ENCODE measurements around the gene FRMPD2. TPM values are rescaled to one million over a fixed set of nuclear protein-coding genes. Genes with fewer than 3 reads are reported as not detected.

FRMPD2 gene
- total RNA-seq, 1 experiment from 2014 or later = 0.30 TPM

DNA sequence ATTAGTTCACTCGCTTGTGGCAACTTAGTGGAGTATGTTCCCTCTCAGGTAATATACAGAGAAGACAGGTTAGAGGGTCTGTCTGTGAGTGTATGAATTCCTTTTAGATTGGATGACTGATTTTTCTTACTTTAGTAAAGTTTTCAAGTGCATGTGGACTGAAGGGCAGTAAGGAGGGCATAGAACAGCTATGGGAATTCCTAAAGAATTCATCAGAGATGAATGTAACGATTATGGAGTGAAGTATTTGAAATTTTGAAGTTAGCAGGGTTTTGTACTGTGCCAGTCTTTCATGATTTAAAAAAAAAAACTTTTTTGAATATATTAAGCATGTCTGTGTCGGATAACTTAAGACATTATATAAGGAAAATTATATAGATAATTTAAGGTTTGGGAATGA lies 47.5 kb upstream of the FRMPD2 start:
- Histone ChIP-seq H3K36me3 (ENCODE audit: control insufficient read depth in 1 of 2, insufficient read depth in 2 of 2, low read length in 2 of 2) (no peaks in the 10 kb centered on the region), H3K9ac (ENCODE audit: low read length) (no peak overlapping the region), H3K4me2 (ENCODE audit: low read length) (no peak overlapping the region), H4K20me1 (ENCODE audit: insufficient read depth) (peaks cover 7% of the 10 kb centered on the region; the same call in 1 of the 2 replicates), H3K9me2 (ENCODE audit: insufficient read depth) (no peaks in the 10 kb centered on the region), H3K79me2 (ENCODE audit: insufficient read depth, low read length) (peaks cover 91% of the 10 kb centered on the region), H3K9me3 (ENCODE audit: control insufficient read depth in 1 of 2, insufficient read depth in 1 of 2, low read depth in 1 of 2, low read length in 2 of 2) (no peaks in the 10 kb centered on the region), H2AFZ (ENCODE audit: low read depth, low read length, poor library complexity, severe bottlenecking) (no peak overlapping the region), H3K27me3 (ENCODE audit: insufficient read depth, low read length) (no peaks in the 10 kb centered on the region), H3K27ac (ENCODE audit: low read depth, low read length) (no peak overlapping the region), H3K4me1 (ENCODE audit: control insufficient read depth in 1 of 2, insufficient read depth in 2 of 2, low read length in 2 of 2) (peaks cover 4 to 6% of the 10 kb centered on the region in 2 experiments; a peak in 1 of 4 replicates), H3K4me3 (replicated peaks in 1 of 2; ENCODE audit: low read depth in 1 of 2, low read length in 2 of 2) (no peak overlapping the region)
- ATAC-seq (no peak), DNase-seq (ENCODE audit: low read depth, low spot score) (no peak)
- ChIA-PET POLR2A (no interaction called here), RAD21 (ENCODE audit: low non-redundant PET in 1 of 2, low total read pairs in 2 of 2, uncharacterized antibody in 2 of 2, unreplicated experiment in 2 of 2) (no interaction called here), CTCF (no interaction called here)
- no TSS peak for BruUV-seq (replicated peaks)
- TF ChIP-seq EGR1 (IDR thresholded peaks at IDR 0.05; ENCODE audit: low read depth) (no peak), RAD21 (IDR thresholded peaks at IDR 0.05; ENCODE audit: low read depth) (no peak), EZH2phosphoT487 (IDR thresholded peaks at IDR 0.05; ENCODE audit: borderline replicate concordance) (no peak), SIN3A (IDR thresholded peaks at IDR 0.05; ENCODE audit: low read depth) (no peak), YY1 (IDR thresholded peaks at IDR 0.05; ENCODE audit: extremely low read depth, insufficient replicate concordance, low read depth, low read length) (no peak), TCF7L2 (IDR thresholded peaks at IDR 0.05; ENCODE audit: borderline replicate concordance, extremely low read depth, insufficient read depth, insufficient read length) (no peak), ZNF274 (IDR thresholded peaks at IDR 0.05; ENCODE audit: low read depth, low read length) (no peak), CBX3 (IDR thresholded peaks at IDR 0.05; ENCODE audit: low read depth) (no peak), JUND (IDR thresholded peaks at IDR 0.05) (no peak), POLR2AphosphoS5 (IDR thresholded peaks at IDR 0.05; ENCODE audit: low read depth, low read length) (no peak), EZH2 (IDR thresholded peaks at IDR 0.05) (no peak), ZFX (IDR thresholded peaks at IDR 0.05) (no peak)
- TF ChIP-seq, protein P1, sequence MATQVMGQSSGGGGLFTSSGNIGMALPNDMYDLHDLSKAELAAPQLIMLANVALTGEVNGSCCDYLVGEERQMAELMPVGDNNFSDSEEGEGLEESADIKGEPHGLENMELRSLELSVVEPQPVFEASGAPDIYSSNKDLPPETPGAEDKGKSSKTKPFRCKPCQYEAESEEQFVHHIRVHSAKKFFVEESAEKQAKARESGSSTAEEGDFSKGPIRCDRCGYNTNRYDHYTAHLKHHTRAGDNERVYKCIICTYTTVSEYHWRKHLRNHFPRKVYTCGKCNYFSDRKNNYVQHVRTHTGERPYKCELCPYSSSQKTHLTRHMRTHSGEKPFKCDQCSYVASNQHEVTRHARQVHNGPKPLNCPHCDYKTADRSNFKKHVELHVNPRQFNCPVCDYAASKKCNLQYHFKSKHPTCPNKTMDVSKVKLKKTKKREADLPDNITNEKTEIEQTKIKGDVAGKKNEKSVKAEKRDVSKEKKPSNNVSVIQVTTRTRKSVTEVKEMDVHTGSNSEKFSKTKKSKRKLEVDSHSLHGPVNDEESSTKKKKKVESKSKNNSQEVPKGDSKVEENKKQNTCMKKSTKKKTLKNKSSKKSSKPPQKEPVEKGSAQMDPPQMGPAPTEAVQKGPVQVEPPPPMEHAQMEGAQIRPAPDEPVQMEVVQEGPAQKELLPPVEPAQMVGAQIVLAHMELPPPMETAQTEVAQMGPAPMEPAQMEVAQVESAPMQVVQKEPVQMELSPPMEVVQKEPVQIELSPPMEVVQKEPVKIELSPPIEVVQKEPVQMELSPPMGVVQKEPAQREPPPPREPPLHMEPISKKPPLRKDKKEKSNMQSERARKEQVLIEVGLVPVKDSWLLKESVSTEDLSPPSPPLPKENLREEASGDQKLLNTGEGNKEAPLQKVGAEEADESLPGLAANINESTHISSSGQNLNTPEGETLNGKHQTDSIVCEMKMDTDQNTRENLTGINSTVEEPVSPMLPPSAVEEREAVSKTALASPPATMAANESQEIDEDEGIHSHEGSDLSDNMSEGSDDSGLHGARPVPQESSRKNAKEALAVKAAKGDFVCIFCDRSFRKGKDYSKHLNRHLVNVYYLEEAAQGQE (IDR thresholded peaks at IDR 0.05; ENCODE audit: low read depth) = no peak
- TF ChIP-seq, protein P2, sequence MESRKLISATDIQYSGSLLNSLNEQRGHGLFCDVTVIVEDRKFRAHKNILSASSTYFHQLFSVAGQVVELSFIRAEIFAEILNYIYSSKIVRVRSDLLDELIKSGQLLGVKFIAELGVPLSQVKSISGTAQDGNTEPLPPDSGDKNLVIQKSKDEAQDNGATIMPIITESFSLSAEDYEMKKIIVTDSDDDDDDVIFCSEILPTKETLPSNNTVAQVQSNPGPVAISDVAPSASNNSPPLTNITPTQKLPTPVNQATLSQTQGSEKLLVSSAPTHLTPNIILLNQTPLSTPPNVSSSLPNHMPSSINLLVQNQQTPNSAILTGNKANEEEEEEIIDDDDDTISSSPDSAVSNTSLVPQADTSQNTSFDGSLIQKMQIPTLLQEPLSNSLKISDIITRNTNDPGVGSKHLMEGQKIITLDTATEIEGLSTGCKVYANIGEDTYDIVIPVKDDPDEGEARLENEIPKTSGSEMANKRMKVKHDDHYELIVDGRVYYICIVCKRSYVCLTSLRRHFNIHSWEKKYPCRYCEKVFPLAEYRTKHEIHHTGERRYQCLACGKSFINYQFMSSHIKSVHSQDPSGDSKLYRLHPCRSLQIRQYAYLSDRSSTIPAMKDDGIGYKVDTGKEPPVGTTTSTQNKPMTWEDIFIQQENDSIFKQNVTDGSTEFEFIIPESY (IDR thresholded peaks at IDR 0.05; ENCODE audit: extremely low read depth, insufficient replicate concordance, low read length) = no peak
- TF ChIP-seq, protein P3, sequence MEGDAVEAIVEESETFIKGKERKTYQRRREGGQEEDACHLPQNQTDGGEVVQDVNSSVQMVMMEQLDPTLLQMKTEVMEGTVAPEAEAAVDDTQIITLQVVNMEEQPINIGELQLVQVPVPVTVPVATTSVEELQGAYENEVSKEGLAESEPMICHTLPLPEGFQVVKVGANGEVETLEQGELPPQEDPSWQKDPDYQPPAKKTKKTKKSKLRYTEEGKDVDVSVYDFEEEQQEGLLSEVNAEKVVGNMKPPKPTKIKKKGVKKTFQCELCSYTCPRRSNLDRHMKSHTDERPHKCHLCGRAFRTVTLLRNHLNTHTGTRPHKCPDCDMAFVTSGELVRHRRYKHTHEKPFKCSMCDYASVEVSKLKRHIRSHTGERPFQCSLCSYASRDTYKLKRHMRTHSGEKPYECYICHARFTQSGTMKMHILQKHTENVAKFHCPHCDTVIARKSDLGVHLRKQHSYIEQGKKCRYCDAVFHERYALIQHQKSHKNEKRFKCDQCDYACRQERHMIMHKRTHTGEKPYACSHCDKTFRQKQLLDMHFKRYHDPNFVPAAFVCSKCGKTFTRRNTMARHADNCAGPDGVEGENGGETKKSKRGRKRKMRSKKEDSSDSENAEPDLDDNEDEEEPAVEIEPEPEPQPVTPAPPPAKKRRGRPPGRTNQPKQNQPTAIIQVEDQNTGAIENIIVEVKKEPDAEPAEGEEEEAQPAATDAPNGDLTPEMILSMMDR (IDR thresholded peaks at IDR 0.05 in 2 of 3, conservative IDR thresholded peaks at IDR 0.05 in 1 of 3; ENCODE audit: borderline replicate concordance in 1 of 3, insufficient read depth in 1 of 3, low read depth in 2 of 3, low read length in 2 of 3) = no peak
- TF ChIP-seq, protein P4, sequence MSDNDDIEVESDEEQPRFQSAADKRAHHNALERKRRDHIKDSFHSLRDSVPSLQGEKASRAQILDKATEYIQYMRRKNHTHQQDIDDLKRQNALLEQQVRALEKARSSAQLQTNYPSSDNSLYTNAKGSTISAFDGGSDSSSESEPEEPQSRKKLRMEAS (IDR thresholded peaks at IDR 0.05) = no peak
- intact Hi-C loops (cut with micrococcal nuclease) = no loop called here
